ENCODE measurements around the gene C2CD2L. TPM values are rescaled to one million over a fixed set of nuclear protein-coding genes. Genes with fewer than 3 reads are reported as not detected.

C2CD2L gene
- total and polyA plus RNA-seq, 2 of the 13 experiments (the other 11 are each of a cell fraction or from before 2014, with no cell fraction given) = 3.7 to 5.5 TPM

GRCh38 chr11:119084663-119085436, 22.3 kb upstream of the C2CD2L start, which contains the start of gene HMBS (continued):
- TF ChIP-seq PHB2 (IDR thresholded peaks at IDR 0.05; ENCODE audit: partially characterized antibody) (no peak), ZNF691 (CRISPR knock-in tag; IDR thresholded peaks at IDR 0.05; ENCODE audit: borderline replicate concordance, low read depth) (peak; percentile 81), HMG20A (CRISPR knock-in tag; IDR thresholded peaks at IDR 0.05; ENCODE audit: borderline replicate concordance) (no peak), SRSF1 (optimal IDR thresholded peaks at IDR 0.05; ENCODE audit: low read depth, low read length) (no peak), YEATS4 (CRISPR knock-in tag; IDR thresholded peaks at IDR 0.05; ENCODE audit: borderline replicate concordance) (peak; percentile 78), REL (CRISPR knock-in tag; conservative IDR thresholded peaks at IDR 0.05) (no peak), FOXK1 (CRISPR knock-in tag; IDR thresholded peaks at IDR 0.05; ENCODE audit: borderline replicate concordance, low read depth) (no peak), WIZ (CRISPR knock-in tag; IDR thresholded peaks at IDR 0.05) (no peak; the same call in 1 of the 2 replicates), ZNF660 (CRISPR knock-in tag; IDR thresholded peaks at IDR 0.05; ENCODE audit: borderline replicate concordance, low read depth) (no peak), SP140L (CRISPR knock-in tag; IDR thresholded peaks at IDR 0.05; ENCODE audit: borderline replicate concordance) (no peak), ZNF557 (CRISPR knock-in tag; IDR thresholded peaks at IDR 0.05) (no peak; the same call in 1 of the 2 replicates), ZNF839 (CRISPR knock-in tag; IDR thresholded peaks at IDR 0.05; ENCODE audit: borderline replicate concordance) (no peak), ELF1 (CRISPR knock-in tag; IDR thresholded peaks at IDR 0.05) (peak; percentile 50; the same call in 1 of the 2 replicates), ZFP37 (CRISPR knock-in tag; IDR thresholded peaks at IDR 0.05; ENCODE audit: borderline replicate concordance) (no peak), AGO2 (optimal IDR thresholded peaks at IDR 0.05; ENCODE audit: low read depth, low read length) (peak; percentile 84), ZFP36L2 (CRISPR knock-in tag; IDR thresholded peaks at IDR 0.05) (no peak), MYNN (CRISPR knock-in tag; IDR thresholded peaks at IDR 0.05; ENCODE audit: low read depth) (no peak), NFRKB (IDR thresholded peaks at IDR 0.05) (no peak), ZNF780A (CRISPR knock-in tag; IDR thresholded peaks at IDR 0.05) (no peak), SAP130 (CRISPR knock-in tag; IDR thresholded peaks at IDR 0.05; ENCODE audit: low read depth) (peak; percentile 90), MYPOP (CRISPR knock-in tag; IDR thresholded peaks at IDR 0.05) (0 out of 2 replicates have a peak, but pooled peaks have one; percentile 27)
- TF ChIP-seq, protein P1, sequence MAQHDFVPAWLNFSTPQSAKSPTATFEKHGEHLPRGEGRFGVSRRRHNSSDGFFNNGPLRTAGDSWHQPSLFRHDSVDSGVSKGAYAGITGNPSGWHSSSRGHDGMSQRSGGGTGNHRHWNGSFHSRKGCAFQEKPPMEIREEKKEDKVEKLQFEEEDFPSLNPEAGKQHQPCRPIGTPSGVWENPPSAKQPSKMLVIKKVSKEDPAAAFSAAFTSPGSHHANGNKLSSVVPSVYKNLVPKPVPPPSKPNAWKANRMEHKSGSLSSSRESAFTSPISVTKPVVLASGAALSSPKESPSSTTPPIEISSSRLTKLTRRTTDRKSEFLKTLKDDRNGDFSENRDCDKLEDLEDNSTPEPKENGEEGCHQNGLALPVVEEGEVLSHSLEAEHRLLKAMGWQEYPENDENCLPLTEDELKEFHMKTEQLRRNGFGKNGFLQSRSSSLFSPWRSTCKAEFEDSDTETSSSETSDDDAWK (CRISPR knock-in tag; IDR thresholded peaks at IDR 0.05) = no peak
- TF ChIP-seq, protein P2, sequence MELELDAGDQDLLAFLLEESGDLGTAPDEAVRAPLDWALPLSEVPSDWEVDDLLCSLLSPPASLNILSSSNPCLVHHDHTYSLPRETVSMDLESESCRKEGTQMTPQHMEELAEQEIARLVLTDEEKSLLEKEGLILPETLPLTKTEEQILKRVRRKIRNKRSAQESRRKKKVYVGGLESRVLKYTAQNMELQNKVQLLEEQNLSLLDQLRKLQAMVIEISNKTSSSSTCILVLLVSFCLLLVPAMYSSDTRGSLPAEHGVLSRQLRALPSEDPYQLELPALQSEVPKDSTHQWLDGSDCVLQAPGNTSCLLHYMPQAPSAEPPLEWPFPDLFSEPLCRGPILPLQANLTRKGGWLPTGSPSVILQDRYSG (CRISPR knock-in tag; IDR thresholded peaks at IDR 0.05) = peak; percentile 54; the same call in 1 of the 2 replicates
- TF ChIP-seq, protein P3, sequence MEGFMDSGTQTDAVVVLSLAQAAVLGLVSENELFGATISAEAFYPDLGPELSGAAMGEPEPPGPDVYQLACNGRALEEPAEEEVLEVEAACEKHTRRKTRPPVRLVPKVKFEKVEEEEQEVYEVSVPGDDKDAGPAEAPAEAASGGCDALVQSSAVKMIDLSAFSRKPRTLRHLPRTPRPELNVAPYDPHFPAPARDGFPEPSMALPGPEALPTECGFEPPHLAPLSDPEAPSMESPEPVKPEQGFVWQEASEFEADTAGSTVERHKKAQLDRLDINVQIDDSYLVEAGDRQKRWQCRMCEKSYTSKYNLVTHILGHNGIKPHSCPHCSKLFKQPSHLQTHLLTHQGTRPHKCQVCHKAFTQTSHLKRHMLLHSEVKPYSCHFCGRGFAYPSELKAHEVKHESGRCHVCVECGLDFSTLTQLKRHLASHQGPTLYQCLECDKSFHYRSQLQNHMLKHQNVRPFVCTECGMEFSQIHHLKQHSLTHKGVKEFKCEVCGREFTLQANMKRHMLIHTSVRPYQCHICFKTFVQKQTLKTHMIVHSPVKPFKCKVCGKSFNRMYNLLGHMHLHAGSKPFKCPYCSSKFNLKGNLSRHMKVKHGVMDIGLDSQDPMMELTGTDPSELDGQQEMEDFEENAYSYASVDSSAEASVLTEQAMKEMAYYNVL (CRISPR knock-in tag; IDR thresholded peaks at IDR 0.05; ENCODE audit: borderline replicate concordance) = 0 out of 2 replicates have a peak, but pooled peaks have one; percentile 47

Data from HepG2 (cell line).